Measurements from ENCODE around the gene PLOD1. TPM values are rescaled to one million over a fixed set of nuclear protein-coding genes. Genes with fewer than 3 reads are reported as not detected.

The PLOD1 gene
- total RNA-seq, 2 experiments from 2014 or later, result 15.7 to 16.5 TPM

DNA sequence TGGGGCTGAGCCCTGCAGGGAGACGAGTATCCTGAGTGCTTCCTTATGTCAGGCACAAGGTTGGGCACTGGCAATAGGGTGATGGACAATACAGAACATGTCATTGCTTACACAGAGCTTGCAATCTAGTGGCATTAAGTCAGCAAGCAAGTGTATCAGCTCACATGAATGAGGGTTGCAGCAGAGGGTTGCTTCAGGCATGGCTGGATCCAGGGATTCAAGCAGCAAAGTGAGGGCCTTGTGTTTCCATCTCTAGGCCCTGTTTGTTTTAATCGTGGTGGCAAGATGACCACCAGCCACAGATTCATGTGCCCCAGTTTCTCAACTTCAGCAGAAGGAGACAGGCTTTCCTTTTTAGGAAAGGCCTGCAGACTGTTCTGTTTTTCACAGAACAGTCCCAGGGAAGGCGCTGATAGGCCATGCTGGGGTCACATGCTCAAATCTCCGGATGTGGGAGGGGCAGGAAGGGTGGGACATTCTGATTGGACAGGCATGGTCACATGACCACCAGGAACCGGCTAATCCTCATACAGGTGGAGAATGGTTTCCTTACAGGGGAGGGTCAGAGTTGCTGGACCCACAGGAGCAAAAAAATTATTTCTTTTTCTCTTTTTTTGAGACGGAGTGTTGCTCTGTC lies 14.4 kb downstream of the PLOD1 start:
- Mint-ChIP-seq H3K27me3 (no peaks in the 10 kb centered on the region), H3K27ac (no peak overlapping the region), H3K36me3 (ENCODE audit: low read depth) (peaks cover 18% of the 10 kb centered on the region), H3K9me3 (peaks cover 9% of the 10 kb centered on the region), H3K4me1 (peaks cover 14% of the 10 kb centered on the region), H3K4me3 (no peak overlapping the region)
- ChIA-PET POLR2A (interaction anchor here (0.8 to 4.5 kb wide), 2 partner anchors 24 to 39 kb away, joined by 3 to 20 read pairs; no protein-coding TSS in a partner anchor), CTCF (no interaction called here)
- DNase-seq, result no peak

DNA sequence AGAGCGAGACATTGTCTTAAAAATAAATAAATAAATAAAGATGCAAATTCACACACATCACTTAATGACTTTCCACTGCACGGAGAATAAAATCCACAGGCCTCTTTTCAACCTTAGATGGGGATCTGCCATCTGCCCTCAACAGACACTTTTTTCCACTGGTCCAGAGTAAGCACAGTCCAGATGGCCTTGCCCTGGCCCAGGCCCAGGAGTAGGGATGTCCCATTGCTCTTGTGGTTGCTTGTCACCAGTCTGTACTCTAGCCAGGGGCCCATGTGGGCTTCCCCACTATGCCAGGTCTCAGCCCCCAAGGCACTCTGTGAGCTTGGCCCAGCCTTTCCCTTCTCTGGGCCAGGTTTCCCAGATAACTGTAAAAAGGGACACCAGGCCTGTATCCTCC lies 17.4 kb downstream of the PLOD1 start:
- H3K27ac Mint-ChIP-seq, result no peak overlapping the region
- DNase-seq, result no peak
- H3K4me1 Mint-ChIP-seq, result peaks cover 13% of the 10 kb centered on the region
- no peak overlapping the region for H3K4me3 Mint-ChIP-seq
- H3K27me3 Mint-ChIP-seq, result no peaks in the 10 kb centered on the region
- CTCF ChIA-PET, result no interaction called here
- H3K36me3 Mint-ChIP-seq (ENCODE audit: low read depth), result peaks cover 11% of the 10 kb centered on the region
- POLR2A ChIA-PET, result interaction anchor here (1.2 to 1.4 kb wide), 2 partner anchors 26 to 42 kb away, joined by 3 to 5 read pairs; partner anchors contain the start of gene KIAA2013
- peaks cover 3% of the 10 kb centered on the region for H3K9me3 Mint-ChIP-seq

DNA sequence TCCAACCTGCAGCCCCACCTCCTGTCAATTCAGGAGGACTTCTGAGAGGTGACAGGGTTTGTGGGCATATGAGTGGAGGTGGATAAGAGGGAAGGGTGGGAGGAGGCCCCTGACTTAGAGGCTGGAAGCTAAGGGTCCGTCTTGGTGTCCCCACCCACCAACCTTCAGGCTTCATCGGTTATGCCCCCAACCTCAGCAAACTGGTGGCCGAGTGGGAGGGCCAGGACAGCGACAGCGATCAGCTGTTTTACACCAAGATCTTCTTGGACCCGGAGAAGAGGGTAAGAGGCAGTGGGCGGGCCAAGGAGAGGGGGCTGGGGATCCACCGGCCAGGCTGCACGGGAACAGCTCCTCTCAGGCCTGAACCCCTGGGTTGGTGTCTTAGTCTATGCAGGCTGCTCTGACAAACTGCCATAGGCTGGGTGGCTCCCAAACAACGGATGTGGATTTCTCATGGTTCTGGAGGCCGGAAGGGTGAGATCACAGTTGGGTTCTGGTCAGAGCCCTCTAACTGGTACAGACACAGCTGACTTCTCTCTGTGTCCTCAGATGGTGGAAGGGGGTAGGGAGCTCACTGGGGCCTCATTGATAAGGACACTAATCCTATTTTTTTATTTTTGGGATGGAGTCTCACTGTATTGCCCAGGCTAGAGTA lies 18.1 kb downstream of the PLOD1 start:
- peaks cover 3% of the 10 kb centered on the region for H3K9me3 Mint-ChIP-seq
- no peak overlapping the region for H3K4me3 Mint-ChIP-seq
- DNase-seq, result no peak
- POLR2A ChIA-PET, result interaction anchor here (1.2 to 1.4 kb wide), 2 partner anchors 26 to 42 kb away, joined by 3 to 5 read pairs; partner anchors contain the start of gene KIAA2013
- H3K4me1 Mint-ChIP-seq, result peaks cover 13% of the 10 kb centered on the region
- CTCF ChIA-PET, result no interaction called here
- peak overlapping the region; percentile 56 for H3K27ac Mint-ChIP-seq
- H3K36me3 Mint-ChIP-seq (ENCODE audit: low read depth), result peaks cover 11% of the 10 kb centered on the region
- H3K27me3 Mint-ChIP-seq, result no peaks in the 10 kb centered on the region

DNA sequence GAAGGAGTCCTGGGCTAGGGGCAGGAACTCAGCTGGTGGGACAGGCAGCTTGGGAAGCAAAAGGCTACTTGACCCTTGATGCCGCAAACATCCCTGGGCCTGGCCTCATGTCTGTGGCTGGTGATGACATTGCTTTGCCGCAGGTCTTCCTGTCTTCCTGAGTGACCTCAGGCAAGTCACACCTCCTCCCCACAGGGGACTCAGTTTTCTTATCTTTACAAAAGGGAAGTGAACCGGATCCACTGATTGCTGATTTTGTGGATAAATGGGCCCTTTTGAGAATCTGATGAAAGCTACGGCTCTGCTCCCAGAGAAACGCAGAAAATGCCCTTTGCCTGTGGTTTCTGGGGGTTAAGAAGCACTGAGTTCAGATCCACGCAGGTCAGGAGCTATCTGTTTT lies 20.7 kb downstream of the PLOD1 start:
- Mint-ChIP-seq H3K27me3 (no peaks in the 10 kb centered on the region), H3K9me3 (no peaks in the 10 kb centered on the region), H3K4me1 (peaks cover 9% of the 10 kb centered on the region), H3K4me3 (no peak overlapping the region), H3K36me3 (ENCODE audit: low read depth) (peaks cover 6% of the 10 kb centered on the region), H3K27ac (no peak overlapping the region)
- POLR2A ChIA-PET, result interaction anchor here (1.2 to 2.4 kb wide), 4 partner anchors 12 to 47 kb away, joined by 3 to 8 read pairs (median 4); no protein-coding TSS in a partner anchor
- no peak for DNase-seq
- CTCF ChIA-PET, result no interaction called here

DNA sequence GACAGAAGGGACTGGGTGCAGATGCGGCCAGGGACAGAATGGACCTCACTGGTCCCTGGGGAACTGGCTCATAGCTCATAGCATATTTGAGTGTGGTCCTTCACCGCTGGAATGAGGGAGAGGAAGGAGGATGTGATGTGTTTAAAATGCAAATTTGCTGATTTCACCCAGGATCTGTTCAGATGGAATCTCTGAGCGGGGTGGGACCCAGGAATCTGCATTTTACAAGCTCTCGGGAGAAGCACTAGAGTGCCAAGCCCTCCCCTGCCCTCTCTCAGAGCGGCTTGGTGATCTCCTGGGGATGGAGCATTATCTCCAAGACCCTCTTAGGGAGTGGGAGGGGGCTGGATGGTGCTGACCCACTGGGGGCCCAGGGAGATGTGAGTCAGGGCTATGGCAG lies 22.9 kb downstream of the PLOD1 start:
- ChIA-PET CTCF (no interaction called here), POLR2A (interaction anchor here (0.6 to 2.4 kb wide), 4 partner anchors 10 to 103 kb away, joined by 3 to 8 read pairs (median 5); no protein-coding TSS in a partner anchor)
- Mint-ChIP-seq H3K27ac (no peak overlapping the region), H3K9me3 (no peaks in the 10 kb centered on the region), H3K4me1 (peaks cover 6% of the 10 kb centered on the region), H3K4me3 (no peak overlapping the region), H3K36me3 (ENCODE audit: low read depth) (peaks cover 3% of the 10 kb centered on the region), H3K27me3 (no peaks in the 10 kb centered on the region)
- no peak for DNase-seq

DNA sequence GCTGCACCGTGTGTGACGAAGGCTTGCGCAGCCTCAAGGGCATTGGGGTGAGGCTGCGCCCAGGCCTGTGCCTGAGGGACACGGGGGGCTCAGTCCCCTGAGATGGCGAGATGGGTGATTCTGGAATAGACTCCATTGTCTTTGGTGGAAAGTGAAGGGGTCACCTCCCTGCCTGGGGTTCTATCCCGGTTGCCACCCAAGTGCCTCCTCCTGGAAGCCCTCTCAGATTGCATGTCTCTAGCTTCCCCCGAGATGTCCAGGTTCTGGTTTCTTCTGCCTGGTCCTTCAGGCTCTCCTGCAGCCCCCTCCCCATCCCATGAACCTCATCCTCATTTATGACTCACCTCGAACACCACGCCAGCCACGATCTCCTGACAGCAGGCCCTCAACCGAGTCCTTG lies 23.4 kb downstream of the PLOD1 start:
- H3K9me3 Mint-ChIP-seq, result no peaks in the 10 kb centered on the region
- no peak overlapping the region for H3K27ac Mint-ChIP-seq
- POLR2A ChIA-PET, result interaction anchor here (1.1 to 2.4 kb wide), 4 partner anchors 11 to 61 kb away, joined by 3 to 8 read pairs (median 6); partner anchors contain the start of gene MIIP
- no peaks in the 10 kb centered on the region for H3K36me3 Mint-ChIP-seq (ENCODE audit: low read depth)
- no peaks in the 10 kb centered on the region for H3K27me3 Mint-ChIP-seq
- CTCF ChIA-PET, result no interaction called here
- H3K4me3 Mint-ChIP-seq, result no peak overlapping the region
- peaks cover 2% of the 10 kb centered on the region for H3K4me1 Mint-ChIP-seq
- no peak for DNase-seq

DNA sequence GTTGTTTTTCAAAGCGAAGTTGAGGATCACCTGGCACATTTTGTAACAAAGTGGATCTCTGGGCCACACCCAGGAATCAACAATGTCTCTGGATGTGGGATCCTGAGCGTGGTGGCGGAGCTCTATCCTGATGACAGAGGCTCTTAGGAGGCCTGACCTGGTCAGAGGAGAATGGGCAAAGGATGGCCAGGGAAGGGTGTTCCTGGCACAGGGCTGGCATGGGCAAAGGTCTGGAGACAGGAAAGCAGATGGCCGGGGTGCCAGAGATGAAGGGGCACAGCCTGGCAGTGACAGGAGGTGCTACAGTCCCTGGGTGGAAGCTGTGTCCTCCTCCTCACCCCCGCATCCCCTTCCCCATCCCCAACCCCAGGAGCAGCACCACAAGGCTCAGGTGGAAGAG lies 25.8 kb downstream of the PLOD1 start:
- ChIA-PET POLR2A (no interaction called here), CTCF (no interaction called here)
- H3K9me3 Mint-ChIP-seq, result no peaks in the 10 kb centered on the region
- H3K4me3 Mint-ChIP-seq, result no peak overlapping the region
- H3K36me3 Mint-ChIP-seq (ENCODE audit: low read depth), result no peaks in the 10 kb centered on the region
- no peak overlapping the region for H3K27ac Mint-ChIP-seq
- DNase-seq, result no peak
- no peaks in the 10 kb centered on the region for H3K27me3 Mint-ChIP-seq
- peaks cover 2% of the 10 kb centered on the region for H3K4me1 Mint-ChIP-seq

DNA sequence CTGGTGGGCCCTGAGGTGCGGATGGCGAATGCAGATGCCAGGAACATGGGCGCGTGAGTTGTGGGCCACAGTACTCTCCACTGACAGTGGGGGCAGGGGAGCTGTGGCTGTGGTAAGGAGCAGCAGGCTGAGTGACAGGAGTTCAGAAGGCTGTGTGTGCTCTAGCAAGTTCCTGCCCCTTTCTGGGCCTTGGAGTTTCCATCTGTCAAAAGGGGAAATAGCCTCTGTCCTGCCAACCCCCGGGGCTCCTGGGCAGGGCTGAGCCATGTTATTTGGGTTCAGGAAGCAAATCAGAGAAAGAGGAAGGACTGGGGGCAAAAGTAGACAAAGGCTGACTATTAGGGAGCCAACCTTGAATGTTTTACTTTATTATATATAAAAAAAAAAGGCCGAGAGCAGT lies 26.2 kb downstream of the PLOD1 start:
- ChIA-PET POLR2A (interaction anchor here (1.0 to 3.6 kb wide), 2 partner anchors 12 to 52 kb away, joined by 4 to 24 read pairs; no protein-coding TSS in a partner anchor), CTCF (no interaction called here)
- Mint-ChIP-seq H3K4me3 (no peak overlapping the region), H3K36me3 (ENCODE audit: low read depth) (no peaks in the 10 kb centered on the region), H3K27ac (no peak overlapping the region), H3K4me1 (no peaks in the 10 kb centered on the region), H3K9me3 (no peaks in the 10 kb centered on the region), H3K27me3 (no peaks in the 10 kb centered on the region)
- no peak for DNase-seq

DNA sequence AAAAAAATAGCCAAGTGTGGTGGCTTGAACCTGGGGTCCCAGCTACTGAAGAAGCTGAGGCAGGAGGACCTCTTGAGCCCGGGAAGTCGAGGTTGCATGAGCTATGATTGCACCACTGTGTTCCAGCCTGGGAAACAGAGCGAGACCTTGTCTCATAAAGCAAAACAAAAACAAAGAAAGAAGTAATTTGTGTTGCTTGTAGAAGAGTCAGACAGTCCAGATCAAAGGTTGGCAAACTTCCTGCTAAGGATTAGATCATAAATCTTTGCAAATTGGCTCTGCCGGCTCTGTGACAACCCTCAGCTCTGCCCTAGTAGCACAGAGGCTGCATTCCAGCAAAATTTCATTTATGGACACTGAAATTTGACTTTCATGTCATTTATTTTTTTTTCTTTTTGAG lies 26.7 kb downstream of the PLOD1 start:
- Mint-ChIP-seq H3K4me1 (no peaks in the 10 kb centered on the region), H3K27ac (no peak overlapping the region), H3K27me3 (no peaks in the 10 kb centered on the region), H3K36me3 (ENCODE audit: low read depth) (no peaks in the 10 kb centered on the region), H3K9me3 (no peaks in the 10 kb centered on the region), H3K4me3 (no peak overlapping the region)
- ChIA-PET CTCF (no interaction called here), POLR2A (interaction anchor here (1.0 to 3.6 kb wide), 2 partner anchors 12 to 52 kb away, joined by 4 to 24 read pairs; no protein-coding TSS in a partner anchor)
- no peak for DNase-seq

DNA sequence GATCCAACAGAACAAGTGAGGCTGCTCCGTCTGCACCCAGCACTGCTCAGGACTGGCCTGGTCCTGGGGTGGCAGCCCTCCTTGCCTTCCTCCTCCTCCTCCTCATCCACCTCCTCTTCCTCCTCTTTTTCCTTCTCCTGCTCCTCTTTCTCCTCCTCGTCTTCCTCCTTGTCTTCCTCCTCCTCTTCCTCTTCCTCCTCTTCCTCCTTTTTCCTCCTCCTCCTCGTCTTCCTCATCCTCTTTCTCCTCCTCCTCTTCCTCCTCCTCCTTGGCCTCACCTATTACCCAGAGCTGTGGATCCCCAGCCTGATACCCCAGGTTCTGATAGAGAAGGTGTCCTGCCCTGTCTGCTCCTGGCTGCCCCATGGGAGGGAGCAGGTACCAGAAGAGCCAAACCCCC lies 29.1 kb downstream of the PLOD1 start:
- peaks cover 4% of the 10 kb centered on the region for H3K36me3 Mint-ChIP-seq (ENCODE audit: low read depth)
- no peaks in the 10 kb centered on the region for H3K9me3 Mint-ChIP-seq
- H3K27me3 Mint-ChIP-seq, result no peaks in the 10 kb centered on the region
- no peak overlapping the region for H3K27ac Mint-ChIP-seq
- H3K4me3 Mint-ChIP-seq, result no peak overlapping the region
- CTCF ChIA-PET, result no interaction called here
- H3K4me1 Mint-ChIP-seq, result no peaks in the 10 kb centered on the region
- DNase-seq, result no peak
- POLR2A ChIA-PET, result interaction anchor here (0.8 to 3.6 kb wide), 3 partner anchors 10 to 75 kb away, joined by 3 to 24 read pairs (median 3); no protein-coding TSS in a partner anchor

DNA sequence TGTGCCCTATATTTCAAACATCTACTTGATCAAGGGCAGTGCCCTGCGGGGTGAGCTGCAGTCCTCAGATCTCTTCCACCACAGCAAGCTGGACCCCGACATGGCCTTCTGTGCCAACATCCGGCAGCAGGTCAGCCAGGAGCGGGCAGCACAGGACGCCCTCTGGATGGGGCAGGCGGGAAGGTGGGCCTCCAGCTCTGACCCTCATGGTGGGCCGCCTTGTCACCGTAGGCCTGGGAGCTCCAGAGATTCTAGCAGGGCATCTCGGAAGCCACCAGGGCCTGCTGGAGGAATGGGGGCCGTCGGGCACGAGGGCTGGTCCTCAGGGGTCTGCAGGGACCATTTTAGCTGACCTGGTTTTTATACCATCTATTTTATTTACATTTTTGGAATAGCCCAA lies 30.1 kb downstream of the PLOD1 start:
- H3K27me3 Mint-ChIP-seq, result no peaks in the 10 kb centered on the region
- H3K9me3 Mint-ChIP-seq, result no peaks in the 10 kb centered on the region
- DNase-seq, result no peak
- POLR2A ChIA-PET, result interaction anchor here (10.9 kb wide), 1 partner anchor 56 kb away, joined by 223 read pairs; no protein-coding TSS in a partner anchor
- H3K27ac Mint-ChIP-seq, result no peak overlapping the region
- H3K4me1 Mint-ChIP-seq, result no peaks in the 10 kb centered on the region
- H3K36me3 Mint-ChIP-seq (ENCODE audit: low read depth), result peaks cover 4% of the 10 kb centered on the region
- CTCF ChIA-PET, result no interaction called here
- H3K4me3 Mint-ChIP-seq, result no peak overlapping the region

DNA sequence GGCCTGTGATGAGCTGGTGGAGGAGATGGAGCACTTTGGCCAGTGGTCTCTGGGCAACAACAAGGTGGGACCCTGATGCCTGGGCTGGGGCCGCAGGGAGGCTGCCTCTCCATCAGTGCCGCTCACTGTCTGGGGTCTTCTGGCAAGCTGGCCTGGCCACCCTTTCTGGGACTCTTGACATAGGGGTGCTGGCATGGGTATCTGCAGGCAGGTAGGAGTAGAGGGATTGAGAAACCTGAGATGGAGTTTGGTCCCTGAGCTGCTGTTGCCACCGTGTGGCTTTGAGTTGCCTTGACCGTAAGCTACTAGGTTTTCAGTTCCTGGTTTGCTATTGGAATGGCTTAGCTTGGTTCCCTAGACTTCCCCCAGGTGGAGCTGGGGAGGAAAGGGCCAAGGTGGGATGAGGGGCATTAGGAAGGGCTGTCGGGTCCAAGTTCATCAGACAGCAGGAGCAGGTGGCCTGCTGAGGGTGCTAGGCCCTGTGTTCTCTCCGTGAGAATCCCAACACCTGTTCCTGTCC lies 32.6 kb downstream of the PLOD1 start:
- CTCF ChIA-PET, result interaction anchor here (0.8 to 1.0 kb wide), 3 partner anchors 13 to 53 kb away, joined by 4 to 7 read pairs (median 4); partner anchors contain the start of gene MFN2

More for the DNA sequence above, 32.6 kb downstream of the PLOD1 start:
- no peak overlapping the region for H3K4me3 Mint-ChIP-seq
- H3K27me3 Mint-ChIP-seq, result no peaks in the 10 kb centered on the region
- POLR2A ChIA-PET, result interaction anchor here (1.1 to 10.9 kb wide), 3 partner anchors 12 to 58 kb away, joined by 3 to 223 read pairs (median 5); partner anchors contain the start of gene MFN2
- H3K4me1 Mint-ChIP-seq, result peaks cover 5% of the 10 kb centered on the region
- peaks cover 4% of the 10 kb centered on the region for H3K36me3 Mint-ChIP-seq (ENCODE audit: low read depth)
- no peaks in the 10 kb centered on the region for H3K9me3 Mint-ChIP-seq
- peak; percentile 29 for DNase-seq
- no peak overlapping the region for H3K27ac Mint-ChIP-seq

Measured in activated CD4-positive, alpha-beta memory T cell treated with anti-CD3 and anti-CD28 coated beads, Interleukin-2, amount 10 ng/mL, durations not matched to agents 7 days and 5 days (primary cell).